ENCODE data around the gene VAMP8.
"Not testable (repeated sequence)": the region's sequence is repeated elsewhere in the genome, so short reads cannot be mapped to it uniquely, and the experiment has no call there.

Gene VAMP8

GRCh38 chr2:85600951-85601770 lies 23.8 kb downstream of the VAMP8 start:
- peaks cover 27% of the 10 kb centered on the region for H3K36me3 ChIP-seq (ENCODE audit: control insufficient read depth, insufficient read depth, low read length)
- no peaks in the 10 kb centered on the region for H3K27me3 ChIP-seq (ENCODE audit: control insufficient read depth, insufficient read depth, low read length)
- H3K4me3 ChIP-seq (ENCODE audit: low read depth, low read length), result peak overlapping the region; percentile 76; the same call in 1 of the 2 replicates
- H3K27ac ChIP-seq (ENCODE audit: low read depth, low read length), result no peak overlapping the region
- peaks cover 6% of the 10 kb centered on the region for H3K4me1 ChIP-seq (ENCODE audit: control insufficient read depth, insufficient read depth, low read length)
- H3K9ac ChIP-seq (ENCODE audit: low read depth, low read length), result no peak overlapping the region
- H3K9me3 ChIP-seq (ENCODE audit: control insufficient read depth, insufficient read depth, low read length), result no peaks in the 10 kb centered on the region

GRCh38 chr2:85601771-85602475 lies 24.5 kb downstream of the VAMP8 start:
- Histone ChIP-seq H3K36me3 (ENCODE audit: control insufficient read depth, insufficient read depth, low read length) (peaks cover 24% of the 10 kb centered on the region), H3K27me3 (ENCODE audit: control insufficient read depth, insufficient read depth, low read length) (no peaks in the 10 kb centered on the region), H3K27ac (ENCODE audit: low read depth, low read length) (peak overlapping the region; percentile 66), H3K4me1 (ENCODE audit: control insufficient read depth, insufficient read depth, low read length) (peaks cover 3% of the 10 kb centered on the region; the same call in 1 of the 2 replicates), H3K4me3 (ENCODE audit: low read depth, low read length) (peak overlapping the region; percentile 76), H3K9me3 (ENCODE audit: control insufficient read depth, insufficient read depth, low read length) (no peaks in the 10 kb centered on the region), H3K9ac (ENCODE audit: low read depth, low read length) (no peak overlapping the region; the same call in 1 of the 2 replicates)

DNA sequence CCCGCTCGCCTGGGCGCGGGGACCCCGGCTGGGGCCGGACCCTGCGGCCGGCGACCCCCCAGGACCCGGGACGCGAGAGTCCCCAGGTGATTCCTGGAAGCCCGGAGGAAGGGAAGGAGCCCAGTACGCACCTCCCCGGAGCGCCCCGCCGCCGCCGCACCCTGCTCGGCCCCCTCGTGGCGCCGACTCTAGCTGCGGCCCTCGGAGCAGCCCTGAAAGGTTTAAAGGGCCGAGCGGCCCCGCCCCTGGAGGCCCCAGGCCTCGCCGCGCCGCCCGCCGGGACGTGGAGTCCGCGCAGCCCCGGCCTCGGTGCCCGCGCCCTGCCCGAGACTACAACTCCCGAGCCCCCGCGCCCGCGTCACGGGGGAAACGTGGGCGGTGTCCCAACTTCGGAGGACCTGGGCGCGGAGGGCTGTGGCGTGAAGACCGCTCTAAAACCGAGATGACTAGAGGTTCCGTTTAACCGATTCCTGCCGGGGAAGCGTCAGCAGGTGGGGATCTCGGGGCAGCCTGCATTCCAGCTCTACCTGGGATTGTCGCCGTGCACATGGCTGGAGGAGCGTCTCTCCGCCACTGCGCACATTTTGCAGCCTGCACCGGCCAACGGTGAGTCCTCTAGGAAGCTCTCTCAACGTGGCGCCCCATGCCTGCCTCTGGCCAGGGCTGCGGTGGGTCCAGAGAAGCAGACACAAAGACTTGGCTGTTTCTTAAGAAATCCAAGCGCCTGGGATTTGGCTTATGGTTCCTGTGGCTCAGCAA lies 25.3 kb downstream of the VAMP8 start, which contains the start of gene TMEM150A:
Gene TMEM150A, minus strand, starts transcription at position 223 of the 759 bp plus-strand sequence. CDS start 750 bp downstream, outside the sequence.
- Histone ChIP-seq H3K36me3 (ENCODE audit: control insufficient read depth, insufficient read depth, low read length) (peaks cover 24% of the 10 kb centered on the region), H3K9me3 (ENCODE audit: control insufficient read depth, insufficient read depth, low read length) (no peaks in the 10 kb centered on the region), H3K27ac (ENCODE audit: low read depth, low read length) (peak within 1 kb of the TSS; percentile 66), H3K9ac (ENCODE audit: low read depth, low read length) (peak within 1 kb of the TSS; percentile 12), H3K4me1 (ENCODE audit: control insufficient read depth, insufficient read depth, low read length) (peaks cover 3% of the 10 kb centered on the region; the same call in 1 of the 2 replicates), H3K4me3 (ENCODE audit: low read depth, low read length) (peak within 1 kb of the TSS; percentile 76), H3K27me3 (ENCODE audit: control insufficient read depth, insufficient read depth, low read length) (no peaks in the 10 kb centered on the region)

DNA sequence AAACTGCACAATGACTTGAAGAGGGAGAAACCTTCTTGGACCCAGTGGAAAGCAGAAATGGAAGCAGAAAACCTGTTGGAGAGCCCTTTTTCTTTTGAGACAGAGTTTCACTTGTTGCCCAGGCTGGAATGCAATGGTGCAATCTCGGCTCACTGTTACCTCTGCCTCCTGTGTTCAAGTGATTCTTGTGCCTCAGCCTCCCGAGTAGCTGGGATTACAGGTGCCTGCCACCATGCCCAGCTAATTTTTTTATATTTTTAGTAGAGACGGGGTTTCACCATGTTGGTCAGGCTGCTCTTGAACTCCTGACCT lies 26.7 kb downstream of the VAMP8 start:
- H3K4me1 ChIP-seq (ENCODE audit: control insufficient read depth, insufficient read depth, low read length); H3K27ac ChIP-seq (ENCODE audit: low read depth, low read length); H3K4me3 ChIP-seq (ENCODE audit: low read depth, low read length); H3K9ac ChIP-seq (ENCODE audit: low read depth, low read length); H3K9me3 ChIP-seq (ENCODE audit: control insufficient read depth, insufficient read depth, low read length); H3K27me3 ChIP-seq (ENCODE audit: control insufficient read depth, insufficient read depth, low read length): not testable (repeated sequence)
- H3K36me3 ChIP-seq (ENCODE audit: control insufficient read depth, insufficient read depth, low read length), result peaks cover 27% of the 10 kb centered on the region

DNA sequence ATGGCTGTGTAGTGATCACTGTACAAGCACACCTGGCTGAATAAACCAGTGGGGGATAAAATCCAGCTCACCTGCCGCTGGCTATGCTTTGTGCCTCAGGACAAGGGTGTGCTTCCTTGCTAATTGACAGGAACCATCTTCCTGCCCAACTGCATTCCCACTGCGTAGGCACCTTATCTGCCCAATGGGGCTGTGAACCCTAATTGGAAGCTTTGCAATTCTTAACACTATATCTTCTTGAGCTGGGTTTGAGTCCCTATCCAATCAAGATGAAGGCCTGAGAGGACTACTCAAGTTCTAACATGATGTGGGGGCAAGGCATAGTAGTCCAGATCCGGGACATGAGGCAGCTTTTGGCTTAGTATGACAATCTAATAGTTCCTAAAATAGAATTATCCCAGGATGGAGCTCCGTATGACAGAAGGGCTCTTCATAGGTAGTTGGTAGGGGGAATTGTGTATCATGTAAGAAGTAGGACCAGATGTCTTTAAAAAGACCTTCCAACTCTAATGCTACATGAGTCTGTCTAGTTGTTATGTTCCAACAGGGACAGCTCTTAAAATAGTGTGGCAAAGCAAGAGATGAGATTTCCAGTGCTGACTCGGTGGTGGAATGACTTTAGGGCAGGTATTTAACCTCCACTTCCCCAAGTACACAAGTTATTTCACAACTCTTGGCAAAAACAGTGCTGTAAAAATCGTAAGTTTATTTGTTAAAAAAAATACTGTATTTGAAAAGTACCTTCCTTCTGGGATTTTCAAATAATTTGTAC lies 27.4 kb downstream of the VAMP8 start:
- peaks cover 3% of the 10 kb centered on the region; the same call in 1 of the 2 replicates for H3K4me1 ChIP-seq (ENCODE audit: control insufficient read depth, insufficient read depth, low read length)
- H3K27ac ChIP-seq (ENCODE audit: low read depth, low read length), result no peak overlapping the region
- H3K27me3 ChIP-seq (ENCODE audit: control insufficient read depth, insufficient read depth, low read length), result no peaks in the 10 kb centered on the region
- no peak overlapping the region for H3K9ac ChIP-seq (ENCODE audit: low read depth, low read length)
- peaks cover 32% of the 10 kb centered on the region for H3K36me3 ChIP-seq (ENCODE audit: control insufficient read depth, insufficient read depth, low read length)
- no peak overlapping the region for H3K4me3 ChIP-seq (ENCODE audit: low read depth, low read length)
- H3K9me3 ChIP-seq (ENCODE audit: control insufficient read depth, insufficient read depth, low read length), result no peaks in the 10 kb centered on the region

DNA sequence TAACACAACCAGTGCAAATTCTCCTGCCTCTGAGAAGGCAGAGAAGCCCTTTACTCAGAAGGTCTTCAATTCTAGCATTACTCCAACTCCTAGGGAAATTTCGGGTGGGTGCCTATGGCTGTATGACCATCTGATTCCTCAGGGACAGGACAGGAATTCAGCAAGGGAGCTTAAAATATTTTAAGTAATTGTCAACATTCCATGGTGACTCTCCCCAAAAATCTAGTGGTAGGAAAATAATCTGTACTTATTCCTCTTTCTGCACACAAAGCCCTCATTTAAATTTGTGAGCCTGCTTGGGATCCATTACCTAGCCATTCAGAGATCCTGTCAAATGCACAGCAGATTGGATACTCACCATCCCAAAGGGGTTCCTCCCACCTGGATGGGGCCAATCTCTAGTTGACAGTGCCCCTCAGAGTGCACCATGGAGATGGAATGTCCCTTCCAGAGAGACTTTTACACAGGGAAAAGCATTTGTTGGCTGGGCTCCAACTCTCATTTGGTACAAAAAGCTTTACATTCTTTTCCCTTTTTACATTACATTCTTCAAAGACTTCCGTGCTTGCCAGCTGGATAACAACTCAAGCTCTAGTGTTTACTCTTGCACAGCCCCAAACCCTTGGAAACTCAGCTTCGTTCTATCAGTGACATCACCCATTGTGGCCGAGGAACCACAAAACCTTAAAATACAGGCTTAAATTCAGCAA lies 28.2 kb downstream of the VAMP8 start:
- Histone ChIP-seq H3K4me3 (ENCODE audit: low read depth, low read length) (no peak overlapping the region), H3K36me3 (ENCODE audit: control insufficient read depth, insufficient read depth, low read length) (peaks cover 33% of the 10 kb centered on the region), H3K27ac (ENCODE audit: low read depth, low read length) (no peak overlapping the region), H3K9ac (ENCODE audit: low read depth, low read length) (no peak overlapping the region), H3K27me3 (ENCODE audit: control insufficient read depth, insufficient read depth, low read length) (no peaks in the 10 kb centered on the region), H3K9me3 (ENCODE audit: control insufficient read depth, insufficient read depth, low read length) (no peaks in the 10 kb centered on the region), H3K4me1 (ENCODE audit: control insufficient read depth, insufficient read depth, low read length) (peaks cover 3% of the 10 kb centered on the region; the same call in 1 of the 2 replicates)

GRCh38 chr2:85606116-85606455 lies 28.7 kb downstream of the VAMP8 start:
- H3K9ac ChIP-seq (ENCODE audit: low read depth, low read length), result no peak overlapping the region
- peaks cover 3% of the 10 kb centered on the region; the same call in 1 of the 2 replicates for H3K4me1 ChIP-seq (ENCODE audit: control insufficient read depth, insufficient read depth, low read length)
- H3K27me3 ChIP-seq (ENCODE audit: control insufficient read depth, insufficient read depth, low read length), result no peaks in the 10 kb centered on the region
- no peaks in the 10 kb centered on the region for H3K9me3 ChIP-seq (ENCODE audit: control insufficient read depth, insufficient read depth, low read length)
- no peak overlapping the region for H3K4me3 ChIP-seq (ENCODE audit: low read depth, low read length)
- H3K36me3 ChIP-seq (ENCODE audit: control insufficient read depth, insufficient read depth, low read length), result peaks cover 31% of the 10 kb centered on the region
- H3K27ac ChIP-seq (ENCODE audit: low read depth, low read length), result no peak overlapping the region

DNA sequence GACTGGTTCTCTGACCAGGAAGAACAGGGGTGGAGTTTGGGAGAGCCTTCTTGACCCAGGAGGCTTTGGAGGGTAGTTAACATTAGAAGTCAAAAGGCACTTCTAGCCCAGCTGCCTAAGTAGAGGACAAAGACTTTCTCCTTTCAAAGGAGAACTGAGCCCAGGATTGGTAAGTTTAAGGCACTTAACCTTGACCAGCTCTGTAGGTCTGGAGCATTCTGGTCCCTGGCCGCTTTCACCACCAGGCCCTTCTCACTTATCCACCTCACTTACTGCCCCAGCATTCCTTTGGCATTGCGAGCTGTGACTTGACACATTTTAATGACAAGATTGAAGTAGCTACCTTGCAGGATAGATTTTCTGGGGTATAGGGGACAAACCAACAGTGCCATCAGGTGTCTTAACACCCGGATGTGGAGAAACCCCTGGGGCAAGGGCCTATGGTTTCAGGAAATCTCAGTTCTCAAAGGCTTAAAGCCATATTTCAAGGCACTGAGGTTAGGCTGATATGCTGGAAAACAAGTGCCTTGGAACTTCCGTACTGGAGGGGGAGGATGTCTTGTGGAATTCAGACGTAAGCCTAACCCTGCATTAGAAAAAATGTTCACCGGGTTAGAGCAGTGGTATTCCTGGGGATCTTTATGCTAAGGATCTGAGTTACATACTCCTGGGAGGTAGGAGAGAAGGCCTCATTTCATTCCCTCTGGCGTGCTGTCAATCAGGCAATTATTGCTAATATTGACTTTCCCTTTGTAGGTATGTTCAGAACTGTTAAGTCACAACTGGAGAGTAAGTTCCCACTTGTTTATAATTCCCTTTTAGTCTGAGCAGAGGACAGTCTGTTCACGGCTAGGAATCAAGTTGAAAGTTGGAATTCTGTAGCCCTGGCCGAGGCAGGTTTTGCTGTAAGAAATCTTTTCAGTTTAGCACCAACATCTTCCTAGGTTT lies 30.2 kb downstream of the VAMP8 start:
- no peaks in the 10 kb centered on the region for H3K27me3 ChIP-seq (ENCODE audit: control insufficient read depth, insufficient read depth, low read length)
- no peaks in the 10 kb centered on the region for H3K9me3 ChIP-seq (ENCODE audit: control insufficient read depth, insufficient read depth, low read length)
- peaks cover 3% of the 10 kb centered on the region; the same call in 1 of the 2 replicates for H3K4me1 ChIP-seq (ENCODE audit: control insufficient read depth, insufficient read depth, low read length)
- H3K4me3 ChIP-seq (ENCODE audit: low read depth, low read length), result no peak overlapping the region
- H3K9ac ChIP-seq (ENCODE audit: low read depth, low read length), result no peak overlapping the region
- H3K36me3 ChIP-seq (ENCODE audit: control insufficient read depth, insufficient read depth, low read length), result peaks cover 31% of the 10 kb centered on the region
- no peak overlapping the region for H3K27ac ChIP-seq (ENCODE audit: low read depth, low read length)

GRCh38 chr2:85611217-85611704 lies 33.9 kb downstream of the VAMP8 start:
- no peaks in the 10 kb centered on the region for H3K4me1 ChIP-seq (ENCODE audit: control insufficient read depth, insufficient read depth, low read length)
- H3K36me3 ChIP-seq (ENCODE audit: control insufficient read depth, insufficient read depth, low read length), result peaks cover 31% of the 10 kb centered on the region
- H3K9me3 ChIP-seq (ENCODE audit: control insufficient read depth, insufficient read depth, low read length), result no peaks in the 10 kb centered on the region
- H3K9ac ChIP-seq (ENCODE audit: low read depth, low read length), result peak overlapping the region; percentile 58
- peak overlapping the region; percentile 89 for H3K27ac ChIP-seq (ENCODE audit: low read depth, low read length)
- no peaks in the 10 kb centered on the region for H3K27me3 ChIP-seq (ENCODE audit: control insufficient read depth, insufficient read depth, low read length)
- H3K4me3 ChIP-seq (ENCODE audit: low read depth, low read length), result peak overlapping the region; percentile 98

All from HUES48 (cell line).